HCT116 (cell line): ENCODE data around the gene HDAC10. TPM values are rescaled to one million over a fixed set of nuclear protein-coding genes. Genes with fewer than 3 reads are reported as not detected.

ENCODE experiments used
- ATAC-seq: fragments of 200-7000 bp; cut with Tn5 transposase; 2 replicates; pipeline ENCODE4 v1.9.1; 2020; ENCODE audit warnings: mild to moderate bottlenecking, moderate library complexity
- BruUV-seq: library from RNA; stranded (reverse); fragments of 400-500 nt; replicated peaks from 2 replicates; lab custom pipeline; 2021; lab: Mats Ljungman, UMichigan
- CTCF ChIA-PET: fragments of 300-600 bp; sonication (Branson Sonifier 250); formaldehyde crosslinking; loops from one replicate; lab custom pipeline; 2021; ENCODE audit warnings: antibody characterized with exemption; lab: Charles Lee
- POLR2A ChIA-PET: fragments of 300-600, 350-600 bp; sonication (Branson Sonifier 250); formaldehyde crosslinking; loops from one replicate; lab custom pipeline; 2021; ENCODE audit warnings: antibody characterized with exemption; lab: Charles Lee
- RAD21 ChIA-PET, 2 experiments: fragments of 300-600 bp; sonication (Branson Sonifier 250); formaldehyde crosslinking; loops; one replicate each; lab custom pipeline; 2023; ENCODE audit warnings: low total read pairs in 2 of 2; ENCODE audit not compliant: uncharacterized antibody in 2 of 2, unreplicated experiment in 2 of 2, low non-redundant PET in 1 of 2; lab: Charles Lee
- DNase-seq: peaks from one replicate; pipeline ENCODE4 v3.0.0-alpha.2; 2010; ENCODE audit warnings: low read depth, low spot score
- H2AFZ ChIP-seq: fragments of 200-600 bp; shearing (Covaris generic), sonication (generic); 2 replicates; pipeline ENCODE4 v1.6.1; 2017; ENCODE audit warnings: low read depth, mixed run types, mixed read lengths, antibody characterized with exemption, low read length; ENCODE audit not compliant: poor library complexity, severe bottlenecking
- H3K27ac ChIP-seq: 2 replicates; pipeline ENCODE4 v1.5.1; 2012; ENCODE audit warnings: low read depth, low read length
- H3K27me3 ChIP-seq: fragments of 200-600 bp; sonication (generic); 2 replicates; pipeline ENCODE4 v1.6.1; 2016; ENCODE audit warnings: mixed run types, low read length, mixed read lengths; ENCODE audit not compliant: insufficient read depth
- H3K36me3 ChIP-seq, 2 experiments: fragments of 200-500 bp in 1 of 2; fragments of 200-600 bp in 1 of 2; sonication (Bioruptor generic) in 1 of 2; sonication (generic) in 1 of 2; 2 replicates each; pipeline versions ENCODE4 v1.5.1 to v1.6.1; 2014 to 2016; ENCODE audit warnings: low read length in 2 of 2, inconsistent platforms in 1 of 2, mixed read lengths in 1 of 2, mixed run types in 1 of 2; ENCODE audit not compliant: insufficient read depth in 2 of 2, control insufficient read depth in 1 of 2
- H3K4me1 ChIP-seq, 2 experiments: fragments of 200-600 bp in 1 of 2; sonication (generic) in 1 of 2; 2 replicates each; pipeline versions ENCODE4 v1.5.1 to v1.6.1; 2012 to 2017; ENCODE audit warnings: low read length in 2 of 2, inconsistent platforms in 1 of 2, mild to moderate bottlenecking in 1 of 2, mixed read lengths in 1 of 2, mixed run types in 1 of 2, moderate library complexity in 1 of 2; ENCODE audit not compliant: insufficient read depth in 2 of 2, control insufficient read depth in 1 of 2
- H3K4me2 ChIP-seq: fragments of 200-600 bp; sonication (generic); 2 replicates; pipeline ENCODE4 v1.6.1; 2017; ENCODE audit warnings: mixed run types, low read length, mixed read lengths
- H3K4me3 ChIP-seq, 2 experiments: fragments of 200-600 bp in 1 of 2; sonication (generic) in 1 of 2; replicated peaks in 1 of 2; 2 replicates each; pipeline ENCODE4 v1.5.1; 2011 to 2016; ENCODE audit warnings: low read length in 2 of 2, control low read depth in 1 of 2, low read depth in 1 of 2, mild to moderate bottlenecking in 1 of 2, mixed read lengths in 1 of 2, mixed run types in 1 of 2
- H3K79me2 ChIP-seq: fragments of 200-600 bp; sonication (generic); 2 replicates; pipeline ENCODE4 v1.6.1; 2017; ENCODE audit warnings: mild to moderate bottlenecking, mixed run types, low read length, moderate library complexity, mixed read lengths; ENCODE audit not compliant: insufficient read depth
- H3K9ac ChIP-seq: fragments of 200-600 bp; sonication (generic); 2 replicates; pipeline ENCODE4 v1.6.1; 2016; ENCODE audit warnings: low read length, mixed read lengths
- H3K9me2 ChIP-seq: fragments of 200-600 bp; sonication (generic), shearing (Covaris generic); 2 replicates; pipeline ENCODE4 v1.6.1; 2017; ENCODE audit warnings: mixed run types, mild to moderate bottlenecking, moderate library complexity; ENCODE audit not compliant: insufficient read depth
- H3K9me3 ChIP-seq, 2 experiments: fragments of 200-500 bp in 1 of 2; fragments of 200-600 bp in 1 of 2; sonication (Bioruptor generic) in 1 of 2; sonication (generic) in 1 of 2; 2 replicates each; pipeline ENCODE4 v1.6.1; 2014 to 2017; ENCODE audit warnings: low read length in 2 of 2, mixed read lengths in 2 of 2, inconsistent platforms in 1 of 2, low read depth in 1 of 2, mild to moderate bottlenecking in 1 of 2, mixed run types in 1 of 2, moderate library complexity in 1 of 2; ENCODE audit not compliant: control insufficient read depth in 1 of 2, insufficient read depth in 1 of 2
- H4K20me1 ChIP-seq: fragments of 200-600 bp; sonication (generic), shearing (Covaris generic); 2 replicates; pipeline ENCODE4 v1.6.1; 2017; ENCODE audit warnings: mixed run types, mild to moderate bottlenecking, moderate library complexity; ENCODE audit not compliant: insufficient read depth
- CEBPB ChIP-seq: IDR thresholded peaks from 2 replicates; pipeline ENCODE4 v1.6.1; 2012; ENCODE audit warnings: low read depth
- EGR1 ChIP-seq: IDR thresholded peaks from 2 replicates; pipeline ENCODE4 v1.6.1; 2012; ENCODE audit warnings: low read depth
- EZH2 ChIP-seq: fragments of 200-600 bp; sonication (generic); IDR thresholded peaks from 2 replicates; pipeline ENCODE4 v1.6.1; 2017; ENCODE audit warnings: antibody characterized with exemption, mixed run types
- FOSL1 ChIP-seq: IDR thresholded peaks from 2 replicates; pipeline ENCODE4 v1.6.1; 2012; ENCODE audit warnings: low read depth
- JUND ChIP-seq: IDR thresholded peaks from 2 replicates; pipeline ENCODE4 v1.6.1; 2012
- POLR2A ChIP-seq: IDR thresholded peaks from 2 replicates; pipeline ENCODE4 v1.7.0; 2011; ENCODE audit warnings: borderline replicate concordance; ENCODE audit not compliant: insufficient read depth, insufficient read length; ENCODE audit errors: extremely low read depth
- POLR2AphosphoS5 ChIP-seq: IDR thresholded peaks from 2 replicates; pipeline ENCODE4 v1.6.1; 2011; ENCODE audit warnings: mild to moderate bottlenecking, low read depth, low read length, moderate library complexity
- SIN3A ChIP-seq: IDR thresholded peaks from 2 replicates; pipeline ENCODE4 v1.6.1; 2012; ENCODE audit warnings: low read depth
- SP1 ChIP-seq: IDR thresholded peaks from 2 replicates; pipeline ENCODE4 v1.6.1; 2012; ENCODE audit warnings: low read depth
- SRF ChIP-seq: IDR thresholded peaks from 2 replicates; pipeline ENCODE4 v1.6.1; 2012; ENCODE audit warnings: low read depth
- TCF7L2 ChIP-seq: IDR thresholded peaks from 2 replicates; pipeline ENCODE4 v1.7.0; 2011; ENCODE audit warnings: borderline replicate concordance, inconsistent platforms; ENCODE audit not compliant: insufficient read depth, insufficient read length; ENCODE audit errors: extremely low read depth
- YY1 ChIP-seq: IDR thresholded peaks from 2 replicates; pipeline ENCODE4 v1.6.1; 2011; ENCODE audit warnings: low read length, low read depth, moderate library complexity, mild to moderate bottlenecking; ENCODE audit not compliant: insufficient replicate concordance; ENCODE audit errors: extremely low read depth
- ZNF274 ChIP-seq: fragments of 200-500 bp; sonication (Bioruptor generic); IDR thresholded peaks from 2 replicates; pipeline ENCODE4 v1.6.1; 2014; ENCODE audit warnings: mild to moderate bottlenecking, low read depth, low read length, inconsistent platforms
- intact Hi-C: fragments of 100-400 bp; cut with micrococcal nuclease; formaldehyde crosslinking; loops from 2 replicates; pipeline ENCODE4 v1.10.0; 2022
- total RNA-seq: library from RNA; stranded (reverse); gene quantifications from one replicate; pipeline ENCODE4 v1.2.1, GENCODE V29; 2021; ENCODE audit not compliant: unreplicated experiment
- TF ChIP-seq, protein P1 (sequence below): IDR thresholded peaks from 2 replicates; pipeline ENCODE4 v1.6.1; 2012
- TF ChIP-seq, protein P2 (sequence below), 3 experiments: fragments of 200-600 bp in 1 of 3; sonication (generic) in 1 of 3; IDR thresholded peaks in 2 of 3; conservative IDR thresholded peaks in 1 of 3; 2 replicates each; pipeline ENCODE4 v1.5.1; 2012 to 2017; ENCODE audit warnings: low read depth in 2 of 3, low read length in 2 of 3, antibody characterized with exemption in 1 of 3, borderline replicate concordance in 1 of 3, control low read depth in 1 of 3, mild to moderate bottlenecking in 1 of 3, mixed read lengths in 1 of 3, mixed run types in 1 of 3, moderate library complexity in 1 of 3; ENCODE audit not compliant: insufficient read depth in 1 of 3
- TF ChIP-seq, protein P3 (sequence below): IDR thresholded peaks from 2 replicates; pipeline ENCODE4 v1.6.1; 2011; ENCODE audit warnings: mild to moderate bottlenecking, low read length, moderate library complexity; ENCODE audit not compliant: insufficient replicate concordance; ENCODE audit errors: extremely low read depth
- TF ChIP-seq, protein P4 (sequence below): IDR thresholded peaks from 2 replicates; pipeline ENCODE4 v1.6.1; 2012; ENCODE audit warnings: low read depth
- TF ChIP-seq, protein P5 (sequence below): IDR thresholded peaks from 2 replicates; pipeline ENCODE4 v1.6.1; 2012

Gene HDAC10
- total RNA-seq, 1 experiment from 2014 or later, result 67.5 TPM

DNA sequence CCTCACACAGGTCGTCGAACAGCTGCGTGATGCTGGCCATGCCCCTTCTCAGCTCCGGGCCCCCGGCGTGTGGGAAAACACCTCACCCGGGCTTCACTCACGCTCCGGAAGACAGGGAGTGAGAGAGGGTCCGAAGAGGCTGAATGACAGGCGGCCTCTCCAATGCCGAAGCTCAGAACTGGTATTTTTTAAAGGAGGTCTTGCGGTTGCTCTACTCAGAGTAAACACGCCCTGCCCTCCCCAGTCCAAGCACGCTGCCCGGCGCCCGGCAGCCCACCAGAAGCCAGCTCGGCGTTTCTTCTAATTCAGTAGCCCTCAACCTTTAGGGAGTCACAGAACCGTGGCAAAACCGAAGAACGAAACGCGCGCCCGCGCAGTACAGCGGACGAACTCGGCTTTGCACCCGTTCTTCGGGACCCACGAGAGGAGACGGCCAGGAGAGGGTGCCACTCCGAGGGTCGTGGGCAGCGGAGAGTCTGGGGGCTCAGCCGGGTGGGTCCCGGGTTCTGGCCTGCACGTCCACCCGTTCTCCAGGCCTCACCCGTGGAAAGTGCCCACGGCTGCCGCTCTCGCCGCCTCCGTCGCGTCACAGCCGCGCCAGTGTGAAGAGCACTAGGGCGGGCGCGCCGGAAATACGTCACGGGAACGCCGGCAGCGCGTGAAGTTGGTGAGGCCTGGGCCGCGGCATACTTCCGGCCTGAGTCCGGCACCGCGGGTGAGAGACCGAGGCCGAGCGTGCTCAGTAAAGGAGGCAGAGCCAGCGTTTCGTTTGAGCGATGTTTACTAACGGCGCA, 6.4 kb downstream of the HDAC10 start, which contains the start of gene TUBGCP6:
TSS of gene TUBGCP6 (minus strand) at position 604 of the 794 bp plus-strand sequence. CDS start at position 40, 564 bp downstream.
- no peaks in the 10 kb centered on the region for H3K27me3 ChIP-seq
- peak within 1 kb of the TSS; percentile 92 for H3K9ac ChIP-seq
- intact Hi-C loops, result no loop called here
- TSS peak; percentile 45 for BruUV-seq
- H3K4me2 ChIP-seq, result peak within 1 kb of the TSS; percentile 92
- peaks cover 23 to 60% of the 10 kb centered on the region in 2 experiments for H3K4me1 ChIP-seq
- no peak within 1 kb of the TSS for H2AFZ ChIP-seq
- peak within 1 kb of the TSS; percentile 93 to 95 for H3K4me3 ChIP-seq
- peak within 1 kb of the TSS; percentile 81 for H3K27ac ChIP-seq
- ChIA-PET CTCF (interaction anchor here (0.8 kb wide), 1 partner anchor 9 kb away, joined by 3 read pairs; no protein-coding TSS in a partner anchor), POLR2A (no interaction called here), RAD21 (no interaction called here)
- H3K36me3 ChIP-seq, result peaks cover 3 to 26% of the 10 kb centered on the region in 2 experiments; a peak in 2 of 4 replicates
- DNase-seq, result peak; percentile 83
- H3K79me2 ChIP-seq, result peaks cover 82% of the 10 kb centered on the region
- H3K9me2 ChIP-seq, result no peaks in the 10 kb centered on the region
- ATAC-seq, result peak; percentile 77
- no peaks in the 10 kb centered on the region for H4K20me1 ChIP-seq
- no peaks in the 10 kb centered on the region for H3K9me3 ChIP-seq
- TF ChIP-seq, protein P1, sequence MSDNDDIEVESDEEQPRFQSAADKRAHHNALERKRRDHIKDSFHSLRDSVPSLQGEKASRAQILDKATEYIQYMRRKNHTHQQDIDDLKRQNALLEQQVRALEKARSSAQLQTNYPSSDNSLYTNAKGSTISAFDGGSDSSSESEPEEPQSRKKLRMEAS, result peak; percentile 94
- TF ChIP-seq, protein P2, sequence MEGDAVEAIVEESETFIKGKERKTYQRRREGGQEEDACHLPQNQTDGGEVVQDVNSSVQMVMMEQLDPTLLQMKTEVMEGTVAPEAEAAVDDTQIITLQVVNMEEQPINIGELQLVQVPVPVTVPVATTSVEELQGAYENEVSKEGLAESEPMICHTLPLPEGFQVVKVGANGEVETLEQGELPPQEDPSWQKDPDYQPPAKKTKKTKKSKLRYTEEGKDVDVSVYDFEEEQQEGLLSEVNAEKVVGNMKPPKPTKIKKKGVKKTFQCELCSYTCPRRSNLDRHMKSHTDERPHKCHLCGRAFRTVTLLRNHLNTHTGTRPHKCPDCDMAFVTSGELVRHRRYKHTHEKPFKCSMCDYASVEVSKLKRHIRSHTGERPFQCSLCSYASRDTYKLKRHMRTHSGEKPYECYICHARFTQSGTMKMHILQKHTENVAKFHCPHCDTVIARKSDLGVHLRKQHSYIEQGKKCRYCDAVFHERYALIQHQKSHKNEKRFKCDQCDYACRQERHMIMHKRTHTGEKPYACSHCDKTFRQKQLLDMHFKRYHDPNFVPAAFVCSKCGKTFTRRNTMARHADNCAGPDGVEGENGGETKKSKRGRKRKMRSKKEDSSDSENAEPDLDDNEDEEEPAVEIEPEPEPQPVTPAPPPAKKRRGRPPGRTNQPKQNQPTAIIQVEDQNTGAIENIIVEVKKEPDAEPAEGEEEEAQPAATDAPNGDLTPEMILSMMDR (IDR thresholded peaks at IDR 0.05 in 2 of 3, conservative IDR thresholded peaks at IDR 0.05 in 1 of 3; ENCODE audit: borderline replicate concordance in 1 of 3, insufficient read depth in 1 of 3, low read depth in 2 of 3, low read length in 2 of 3), result peak in 2 of 3 experiments; percentile 33 to 35; a peak in 4 of 6 replicates
- TF ChIP-seq POLR2AphosphoS5 (peak; percentile 94), EZH2 (no peak), CEBPB (no peak), EGR1 (no peak), SRF (peak; percentile 96), FOSL1 (no peak), SIN3A (peak; percentile 85), TCF7L2 (no peak), ZNF274 (no peak), SP1 (peak; percentile 56; the same call in 1 of the 2 replicates), POLR2A (peak; percentile 73), JUND (no peak), YY1 (no peak)
- TF ChIP-seq, protein P3, sequence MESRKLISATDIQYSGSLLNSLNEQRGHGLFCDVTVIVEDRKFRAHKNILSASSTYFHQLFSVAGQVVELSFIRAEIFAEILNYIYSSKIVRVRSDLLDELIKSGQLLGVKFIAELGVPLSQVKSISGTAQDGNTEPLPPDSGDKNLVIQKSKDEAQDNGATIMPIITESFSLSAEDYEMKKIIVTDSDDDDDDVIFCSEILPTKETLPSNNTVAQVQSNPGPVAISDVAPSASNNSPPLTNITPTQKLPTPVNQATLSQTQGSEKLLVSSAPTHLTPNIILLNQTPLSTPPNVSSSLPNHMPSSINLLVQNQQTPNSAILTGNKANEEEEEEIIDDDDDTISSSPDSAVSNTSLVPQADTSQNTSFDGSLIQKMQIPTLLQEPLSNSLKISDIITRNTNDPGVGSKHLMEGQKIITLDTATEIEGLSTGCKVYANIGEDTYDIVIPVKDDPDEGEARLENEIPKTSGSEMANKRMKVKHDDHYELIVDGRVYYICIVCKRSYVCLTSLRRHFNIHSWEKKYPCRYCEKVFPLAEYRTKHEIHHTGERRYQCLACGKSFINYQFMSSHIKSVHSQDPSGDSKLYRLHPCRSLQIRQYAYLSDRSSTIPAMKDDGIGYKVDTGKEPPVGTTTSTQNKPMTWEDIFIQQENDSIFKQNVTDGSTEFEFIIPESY, result peak; percentile 89
- TF ChIP-seq, protein P4, sequence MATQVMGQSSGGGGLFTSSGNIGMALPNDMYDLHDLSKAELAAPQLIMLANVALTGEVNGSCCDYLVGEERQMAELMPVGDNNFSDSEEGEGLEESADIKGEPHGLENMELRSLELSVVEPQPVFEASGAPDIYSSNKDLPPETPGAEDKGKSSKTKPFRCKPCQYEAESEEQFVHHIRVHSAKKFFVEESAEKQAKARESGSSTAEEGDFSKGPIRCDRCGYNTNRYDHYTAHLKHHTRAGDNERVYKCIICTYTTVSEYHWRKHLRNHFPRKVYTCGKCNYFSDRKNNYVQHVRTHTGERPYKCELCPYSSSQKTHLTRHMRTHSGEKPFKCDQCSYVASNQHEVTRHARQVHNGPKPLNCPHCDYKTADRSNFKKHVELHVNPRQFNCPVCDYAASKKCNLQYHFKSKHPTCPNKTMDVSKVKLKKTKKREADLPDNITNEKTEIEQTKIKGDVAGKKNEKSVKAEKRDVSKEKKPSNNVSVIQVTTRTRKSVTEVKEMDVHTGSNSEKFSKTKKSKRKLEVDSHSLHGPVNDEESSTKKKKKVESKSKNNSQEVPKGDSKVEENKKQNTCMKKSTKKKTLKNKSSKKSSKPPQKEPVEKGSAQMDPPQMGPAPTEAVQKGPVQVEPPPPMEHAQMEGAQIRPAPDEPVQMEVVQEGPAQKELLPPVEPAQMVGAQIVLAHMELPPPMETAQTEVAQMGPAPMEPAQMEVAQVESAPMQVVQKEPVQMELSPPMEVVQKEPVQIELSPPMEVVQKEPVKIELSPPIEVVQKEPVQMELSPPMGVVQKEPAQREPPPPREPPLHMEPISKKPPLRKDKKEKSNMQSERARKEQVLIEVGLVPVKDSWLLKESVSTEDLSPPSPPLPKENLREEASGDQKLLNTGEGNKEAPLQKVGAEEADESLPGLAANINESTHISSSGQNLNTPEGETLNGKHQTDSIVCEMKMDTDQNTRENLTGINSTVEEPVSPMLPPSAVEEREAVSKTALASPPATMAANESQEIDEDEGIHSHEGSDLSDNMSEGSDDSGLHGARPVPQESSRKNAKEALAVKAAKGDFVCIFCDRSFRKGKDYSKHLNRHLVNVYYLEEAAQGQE, result no peak
- TF ChIP-seq, protein P5, sequence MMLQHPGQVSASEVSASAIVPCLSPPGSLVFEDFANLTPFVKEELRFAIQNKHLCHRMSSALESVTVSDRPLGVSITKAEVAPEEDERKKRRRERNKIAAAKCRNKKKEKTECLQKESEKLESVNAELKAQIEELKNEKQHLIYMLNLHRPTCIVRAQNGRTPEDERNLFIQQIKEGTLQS, result no peak
